Measurements from ENCODE around the gene C9orf40.

The C9orf40 gene

DNA sequence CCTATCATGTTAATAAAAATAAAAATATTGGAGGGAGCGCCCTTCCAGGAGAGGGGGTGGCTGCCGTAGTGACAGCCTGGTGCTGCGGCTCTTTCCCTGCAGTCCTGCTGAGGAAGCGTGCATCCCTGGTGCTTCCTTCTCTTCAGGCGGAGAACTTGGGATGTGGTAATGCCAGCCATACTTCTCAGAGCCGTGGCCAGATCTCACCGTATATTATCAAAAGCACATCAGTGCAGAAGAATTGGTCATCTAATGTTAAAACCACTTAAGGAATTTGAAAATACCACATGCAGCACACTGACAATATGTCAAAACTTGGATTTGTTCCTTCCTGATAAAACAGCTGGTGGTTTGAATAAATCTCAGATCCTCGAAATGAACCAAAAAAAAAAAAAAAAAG, 17.7 kb downstream of the C9orf40 start:
- no peak for DNase-seq

DNA sequence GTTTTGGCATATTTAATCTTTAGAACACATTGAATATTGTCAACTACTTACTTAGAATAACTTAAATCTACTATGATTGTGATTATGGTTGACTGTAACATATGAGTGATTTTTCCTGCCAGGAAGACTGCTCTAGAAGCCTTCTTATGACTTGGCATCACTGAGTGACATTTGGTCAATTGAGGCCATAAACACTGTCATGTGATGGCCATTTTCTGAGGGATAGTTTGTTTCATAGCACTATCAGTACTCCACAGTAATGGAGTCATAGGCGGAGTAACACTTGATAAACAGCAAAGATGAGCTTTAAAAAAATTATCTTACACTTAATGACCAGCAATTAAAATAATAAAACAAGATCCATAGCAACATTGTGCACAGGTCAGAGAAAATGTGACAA, 31.0 kb downstream of the C9orf40 start:
- no peak for DNase-seq

DNA sequence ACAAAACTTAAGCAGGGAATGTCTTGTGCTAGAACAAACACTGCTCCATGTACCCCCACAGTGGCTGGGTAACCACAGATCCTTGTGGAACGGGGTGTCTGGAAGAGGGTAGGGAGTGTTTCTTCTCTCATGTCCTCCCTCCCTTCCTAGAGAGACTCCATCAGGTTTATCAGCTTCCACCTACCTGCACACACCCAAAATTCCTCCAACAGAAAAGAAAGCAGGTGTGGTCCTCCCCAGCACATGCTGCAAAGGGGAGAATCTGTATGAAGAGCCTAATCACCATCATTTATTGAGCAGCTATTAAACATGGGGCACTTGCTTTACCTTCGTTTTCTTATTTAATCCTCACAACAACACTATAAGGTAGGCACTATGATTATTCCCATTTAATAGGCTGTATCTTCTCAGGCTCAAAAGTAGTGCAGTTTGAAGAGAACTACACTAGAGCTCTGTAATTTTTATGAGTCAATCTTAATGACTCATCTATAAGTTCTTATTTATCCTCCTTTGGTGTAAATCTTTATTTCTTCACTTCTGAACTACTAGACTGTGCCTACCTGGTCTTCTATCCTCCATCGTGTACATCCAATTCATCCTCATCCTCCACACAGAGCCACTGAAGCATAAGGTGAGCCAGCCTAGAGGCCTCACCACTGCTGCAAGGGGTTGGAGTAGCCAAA, 31.6 kb downstream of the C9orf40 start:
- no peak for DNase-seq

DNA sequence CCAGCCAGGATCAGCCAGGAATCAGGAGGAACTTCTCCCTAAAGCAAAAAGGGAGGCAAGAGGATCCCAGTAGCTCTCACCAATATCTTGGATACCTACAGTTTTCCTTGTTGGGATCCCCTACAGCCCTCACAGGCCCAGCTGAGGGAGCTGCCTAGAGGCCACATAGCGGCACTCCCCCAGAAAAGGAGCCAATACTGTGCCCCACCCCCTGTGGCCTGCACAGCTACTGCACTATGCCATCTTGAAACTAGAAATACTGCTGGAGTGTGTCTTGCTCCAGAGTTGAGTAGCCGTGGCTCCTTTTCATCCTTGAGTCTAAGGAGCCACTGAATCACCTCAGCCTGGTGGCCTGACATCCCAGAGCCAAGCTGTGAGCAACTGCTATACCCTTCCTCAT, 42.7 kb downstream of the C9orf40 start:
- no peak for DNase-seq

DNA sequence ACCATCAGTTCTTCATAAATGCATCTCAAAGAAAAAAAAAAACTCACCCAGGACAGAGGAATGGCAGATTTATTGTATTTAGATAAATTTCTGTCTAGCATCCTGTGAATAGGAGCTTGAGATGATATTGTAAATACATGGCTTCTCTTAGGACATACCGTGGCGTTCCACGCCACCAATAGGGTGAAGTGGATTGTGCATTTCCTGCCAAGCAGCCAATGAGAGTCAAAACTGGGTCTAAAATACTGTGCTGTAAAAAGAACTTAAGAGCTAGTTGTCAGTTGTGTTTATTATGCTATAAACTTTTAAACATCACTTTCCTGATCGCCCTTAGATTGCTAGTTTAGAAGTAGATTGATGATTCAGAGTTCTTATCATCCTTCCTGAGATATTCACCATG, 44.0 kb downstream of the C9orf40 start:
- no peak for DNase-seq

DNA sequence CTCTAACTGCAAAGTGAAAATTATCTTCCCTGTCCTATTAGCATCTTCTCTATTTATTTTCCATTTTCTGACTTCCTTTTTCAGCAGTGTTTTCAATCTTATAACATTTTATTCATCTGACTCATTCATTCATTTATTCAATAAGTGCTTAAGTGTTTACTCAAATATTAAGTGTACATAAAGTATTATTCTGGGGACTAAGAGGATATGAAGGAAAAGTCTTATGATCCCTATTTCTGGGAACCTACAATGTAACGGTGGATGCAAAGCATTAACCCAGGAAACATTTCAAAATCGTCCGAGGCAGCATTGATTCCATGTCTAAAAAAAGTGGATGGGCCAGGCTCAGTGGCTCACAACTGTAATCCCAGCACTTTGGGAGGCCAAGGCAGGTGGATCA, 45.6 kb downstream of the C9orf40 start:
- no peak for DNase-seq

DNA sequence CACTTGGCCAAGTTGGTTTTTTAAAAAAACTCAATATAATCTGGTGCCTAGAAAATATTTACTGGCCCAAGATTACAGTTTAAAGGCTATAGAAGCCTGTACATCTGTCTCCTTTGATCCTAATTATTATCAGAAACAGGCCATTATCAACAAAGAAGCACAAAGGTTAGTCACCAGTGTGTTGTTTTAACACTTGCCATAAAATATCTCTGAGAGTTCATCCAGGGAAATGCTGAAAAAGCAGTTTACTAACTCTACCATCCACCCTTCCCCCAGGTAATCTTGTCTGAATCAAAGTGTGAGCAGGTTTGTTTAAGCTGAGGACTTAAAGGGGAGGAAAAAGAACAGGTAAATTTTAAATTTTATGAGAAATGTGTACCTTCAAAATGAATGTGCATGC, 51.7 kb downstream of the C9orf40 start:
- DNase-seq, result no peak
